Esophagus muscularis mucosa (tissue), 3 donors: ENCODE results near the gene NCR3LG1.

ENCODE experiments used
- CTCF ChIP-seq, 3 experiments: fragments of 200-600 bp in 2 of 3; fragments of 450-650 bp in 1 of 3; sonication (generic) in 2 of 3; IDR thresholded peaks; one replicate each; pipeline ENCODE4 v1.5.1; 2017 to 2019; ENCODE audit warnings: antibody characterized with exemption in 3 of 3, mild to moderate bottlenecking in 2 of 3, moderate library complexity in 1 of 3
- EP300 ChIP-seq: sonication (generic); formaldehyde crosslinking; IDR thresholded peaks from one replicate; pipeline ENCODE4 v1.6.1; 2017; ENCODE audit warnings: antibody characterized with exemption

GRCh38 chr11:17389957-17390649 is 38.5 kb downstream of the NCR3LG1 start:
- TF ChIP-seq CTCF (IDR thresholded peaks at IDR 0.05), result no peak
- no peak for TF ChIP-seq EP300
